Loucy (cell line): ENCODE data around the gene IQCE.

Experiments
- EZH2phosphoT487 ChIP-seq: fragments of 200-600 bp; IDR thresholded peaks from 2 replicates; pipeline ENCODE4 v1.6.1; 2018; ENCODE audit warnings: antibody characterized with exemption, mild to moderate bottlenecking, moderate library complexity, borderline replicate concordance
- TF ChIP-seq, protein P1 (sequence below): fragments of 200-600 bp; sonication (generic); conservative IDR thresholded peaks from 2 replicates; pipeline ENCODE4 v1.5.1; 2014; ENCODE audit warnings: mild to moderate bottlenecking, antibody characterized with exemption, low read length

DNA sequence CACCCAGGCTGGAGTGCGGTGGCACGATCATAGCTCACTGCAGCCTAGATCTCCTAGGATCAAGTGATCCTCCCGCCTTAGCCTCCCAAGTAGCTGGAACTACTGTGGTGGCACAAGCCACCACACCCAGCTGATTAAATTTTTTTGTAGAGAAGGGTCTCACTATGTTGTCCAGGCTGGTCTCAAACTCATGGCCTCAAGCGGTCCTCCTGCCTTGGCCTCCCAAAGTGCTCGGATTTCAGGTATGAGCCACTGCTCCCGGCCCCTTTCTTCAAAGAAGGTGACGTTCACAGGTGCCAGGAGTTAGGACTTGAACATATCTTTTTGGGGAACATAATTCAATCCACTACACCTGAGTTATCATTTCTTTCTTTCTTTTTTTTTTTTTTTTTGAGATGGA lies 70.1 kb downstream of the IQCE start:
- TF ChIP-seq, protein P1, sequence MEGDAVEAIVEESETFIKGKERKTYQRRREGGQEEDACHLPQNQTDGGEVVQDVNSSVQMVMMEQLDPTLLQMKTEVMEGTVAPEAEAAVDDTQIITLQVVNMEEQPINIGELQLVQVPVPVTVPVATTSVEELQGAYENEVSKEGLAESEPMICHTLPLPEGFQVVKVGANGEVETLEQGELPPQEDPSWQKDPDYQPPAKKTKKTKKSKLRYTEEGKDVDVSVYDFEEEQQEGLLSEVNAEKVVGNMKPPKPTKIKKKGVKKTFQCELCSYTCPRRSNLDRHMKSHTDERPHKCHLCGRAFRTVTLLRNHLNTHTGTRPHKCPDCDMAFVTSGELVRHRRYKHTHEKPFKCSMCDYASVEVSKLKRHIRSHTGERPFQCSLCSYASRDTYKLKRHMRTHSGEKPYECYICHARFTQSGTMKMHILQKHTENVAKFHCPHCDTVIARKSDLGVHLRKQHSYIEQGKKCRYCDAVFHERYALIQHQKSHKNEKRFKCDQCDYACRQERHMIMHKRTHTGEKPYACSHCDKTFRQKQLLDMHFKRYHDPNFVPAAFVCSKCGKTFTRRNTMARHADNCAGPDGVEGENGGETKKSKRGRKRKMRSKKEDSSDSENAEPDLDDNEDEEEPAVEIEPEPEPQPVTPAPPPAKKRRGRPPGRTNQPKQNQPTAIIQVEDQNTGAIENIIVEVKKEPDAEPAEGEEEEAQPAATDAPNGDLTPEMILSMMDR, result no peak
- no peak for TF ChIP-seq EZH2phosphoT487
